GM08714 (cell line): ENCODE data around the gene FAM120A.

ENCODE experiments used
- H3K4me3 ChIP-seq: fragments of 200-500 bp; sonication (Bioruptor generic); 2 replicates; pipeline ENCODE4 v1.5.1; 2014; ENCODE audit warnings: mild to moderate bottlenecking, low read length, inconsistent platforms
- ZNF274 ChIP-seq: IDR thresholded peaks from 2 replicates; pipeline ENCODE4 v1.6.1; 2012; ENCODE audit warnings: mild to moderate bottlenecking, low read depth, low read length

The FAM120A gene

GRCh38 chr9:93574900-93575795 is 123.7 kb downstream of the FAM120A start:
- no peak for TF ChIP-seq ZNF274
- peak overlapping the region; percentile 64; the same call in 1 of the 2 replicates for H3K4me3 ChIP-seq

- TF ChIP-seq ZNF274 = no peak
- peak overlapping the region; percentile 64 for H3K4me3 ChIP-seq
Observed at GRCh38 chr9:93575796-93576257, 124.3 kb downstream of the FAM120A start.

GRCh38 chr9:93576258-93577077 is 125.0 kb downstream of the FAM120A start, which contains the start of gene PHF2:
Gene PHF2 (plus strand): TSS chr9:93576584. CDS start chr9:93576774, 190 bp downstream.
- no peak for TF ChIP-seq ZNF274
- peak within 1 kb of the TSS; percentile 76 for H3K4me3 ChIP-seq

- peak overlapping the region; percentile 76 for H3K4me3 ChIP-seq
- no peak for TF ChIP-seq ZNF274
Observed at GRCh38 chr9:93577078-93577974, 125.8 kb downstream of the FAM120A start.

- no peak for TF ChIP-seq ZNF274
- H3K4me3 ChIP-seq = peak overlapping the region; percentile 76; the same call in 1 of the 2 replicates
Observed at GRCh38 chr9:93577975-93578682, 126.6 kb downstream of the FAM120A start.

GRCh38 chr9:93578844-93579243 is 127.4 kb downstream of the FAM120A start:
- no peak for TF ChIP-seq ZNF274
- H3K4me3 ChIP-seq = no peak overlapping the region

GRCh38 chr9:93579711-93580516 is 128.4 kb downstream of the FAM120A start:
- TF ChIP-seq ZNF274 = no peak
- no peak overlapping the region for H3K4me3 ChIP-seq

- H3K4me3 ChIP-seq = no peak overlapping the region
- TF ChIP-seq ZNF274 = no peak
Observed at GRCh38 chr9:93580654-93581380, 129.3 kb downstream of the FAM120A start.

GRCh38 chr9:93582115-93582514 is 130.6 kb downstream of the FAM120A start:
- TF ChIP-seq ZNF274 = no peak
- no peak overlapping the region for H3K4me3 ChIP-seq

- TF ChIP-seq ZNF274 = no peak
- H3K4me3 ChIP-seq = no peak overlapping the region
Observed at GRCh38 chr9:93582550-93582949, 131.1 kb downstream of the FAM120A start.

- no peak for TF ChIP-seq ZNF274
Observed at GRCh38 chr9:93585259-93585658, 133.8 kb downstream of the FAM120A start.

GRCh38 chr9:93585695-93586094 is 134.2 kb downstream of the FAM120A start:
- no peak overlapping the region for H3K4me3 ChIP-seq
- TF ChIP-seq ZNF274 = no peak

More at GRCh38 chr9:93585259-93585658, 133.8 kb downstream of the FAM120A start:
- no peak overlapping the region for H3K4me3 ChIP-seq
